K562 (cell line): ENCODE measurements around the gene SKIC2. TPM values are rescaled to one million over a fixed set of nuclear protein-coding genes. Genes with fewer than 3 reads are reported as not detected.

Source experiments
- GTF2A2 ChIP-seq: IDR thresholded peaks from 2 replicates; pipeline ENCODE4 v1.6.1; 2016; ENCODE audit warnings: mild to moderate bottlenecking, missing genetic modification characterization, missing compliant biosample characterization
- GTF2E2 ChIP-seq: fragments of 200-800 bp; sonication (Bioruptor generic); IDR thresholded peaks from 2 replicates; pipeline ENCODE4 v1.6.1; 2016; ENCODE audit warnings: missing genetic modification characterization, missing compliant biosample characterization
- HMG20A ChIP-seq: fragments of 450-650 bp; formaldehyde crosslinking; conservative IDR thresholded peaks from 2 replicates; pipeline ENCODE4 v1.4.0; 2020; ENCODE audit warnings: mild to moderate bottlenecking, mixed read lengths
- KDM1A ChIP-seq, 2 experiments: fragments of 450-650 bp; IDR thresholded peaks; 2 replicates each; pipeline ENCODE4 v1.6.1; 2016; ENCODE audit warnings: mild to moderate bottlenecking in 2 of 2
- MYBL2 ChIP-seq, 2 experiments: fragments of 450-650 bp in 1 of 2; sonication (generic) in 1 of 2; formaldehyde crosslinking in 1 of 2; IDR thresholded peaks; 2 replicates each; pipeline versions ENCODE4 v1.6.1 to v1.8.1; 2017 to 2022; ENCODE audit warnings: borderline replicate concordance in 1 of 2, inconsistent platforms in 1 of 2, low read depth in 1 of 2, mild to moderate bottlenecking in 1 of 2, missing genetic modification reagents in 1 of 2, moderate library complexity in 1 of 2
- NR2C1 ChIP-seq, 2 experiments: fragments of 450-650 bp; IDR thresholded peaks; 2 replicates each; pipeline ENCODE4 v1.6.1; 2017; ENCODE audit warnings: mild to moderate bottlenecking in 2 of 2, antibody characterized with exemption in 1 of 2, inconsistent platforms in 1 of 2, missing compliant biosample characterization in 1 of 2, missing genetic modification characterization in 1 of 2
- SMAD1 ChIP-seq: fragments of 150-350 bp; IDR thresholded peaks from 2 replicates; pipeline ENCODE4 v1.6.1; 2014; ENCODE audit warnings: low read length, low read depth; ENCODE audit not compliant: partially characterized antibody
- SMAD4 ChIP-seq: fragments of 250-450 bp; sonication (Bioruptor Pico); conservative IDR thresholded peaks from 2 replicates; pipeline ENCODE4 v1.8.0; 2021; ENCODE audit warnings: inconsistent platforms, mild to moderate bottlenecking, moderate library complexity
- SOX6 ChIP-seq: fragments of 450-650 bp; IDR thresholded peaks from 2 replicates; pipeline ENCODE4 v1.6.1; 2014; ENCODE audit warnings: mild to moderate bottlenecking
- TCF7 ChIP-seq: sonication (generic); IDR thresholded peaks from 2 replicates; pipeline ENCODE4 v1.6.1; 2016; ENCODE audit warnings: antibody characterized with exemption, borderline replicate concordance
- U2AF1 ChIP-seq: fragments of 200-400 bp; formaldehyde crosslinking; optimal IDR thresholded peaks from 2 replicates; pipeline ENCODE3; 2017; ENCODE audit warnings: mild to moderate bottlenecking, low read depth, low read length, moderate library complexity
- ZFPM2 ChIP-seq: fragments of 250-450 bp; sonication (Bioruptor Pico); IDR thresholded peaks from 2 replicates; pipeline ENCODE4 v1.5.1; 2022; ENCODE audit warnings: mild to moderate bottlenecking
- ZNF12 ChIP-seq: sonication (generic); formaldehyde crosslinking; IDR thresholded peaks from 2 replicates; pipeline ENCODE4 v1.4.0; 2020; ENCODE audit warnings: mild to moderate bottlenecking, missing genetic modification reagents
- ZNF239 ChIP-seq: fragments of 250-450 bp; sonication (Bioruptor Pico); IDR thresholded peaks from 2 replicates; pipeline ENCODE4 v1.4.0; 2020; ENCODE audit warnings: mild to moderate bottlenecking
- ZNF316 ChIP-seq: fragments of 450-650 bp; IDR thresholded peaks from 2 replicates; pipeline ENCODE4 v1.6.1; 2016
- polyA plus RNA-seq, 8 experiments: library from polyadenylated mRNA; depleted of rRNA in 4 of 8; stranded (reverse) in 5 of 8; unstranded in 3 of 8; fragments of >200 nt; fragmentation: Nextera tagmentation in 2 of 8; fragmentation: Illumina TruSeq in 1 of 8; extraction: Ambion mirVana in 2 of 8; extraction: Trizol in 1 of 8; gene quantifications; 2 replicates each; pipeline versions ENCODE4 v1.2.1 to v1.2.3, GENCODE V29; 2011 to 2014; ENCODE audit warnings: inconsistent platforms in 1 of 8, missing spikeins in 1 of 8
- total RNA-seq, 7 experiments: library from RNA; depleted of rRNA in 6 of 7; stranded (reverse); fragments of >200 nt in 6 of 7; fragmentation: Illumina TruSeq in 2 of 7; extraction: Trizol in 2 of 7; gene quantifications; 2 replicates each; pipeline versions ENCODE4 v1.2.1 to v1.2.3, GENCODE V29; 2011 to 2021; ENCODE audit warnings: low replicate concordance in 1 of 7
- TF ChIP-seq, protein P1 (sequence below): sonication (generic); formaldehyde crosslinking; IDR thresholded peaks from 2 replicates; pipeline ENCODE4 v1.8.0; 2023; ENCODE audit warnings: missing genetic modification reagents, mild to moderate bottlenecking, borderline replicate concordance
- TF ChIP-seq, protein P2 (sequence below): sonication (generic); formaldehyde crosslinking; IDR thresholded peaks from 2 replicates; pipeline ENCODE4 v1.8.1; 2022; ENCODE audit warnings: missing genetic modification reagents
- TF ChIP-seq, protein P3 (sequence below): sonication (generic); formaldehyde crosslinking; IDR thresholded peaks from 2 replicates; pipeline ENCODE4 v1.8.0; 2022; ENCODE audit warnings: missing genetic modification reagents, mild to moderate bottlenecking, borderline replicate concordance
- TF ChIP-seq, protein P4 (sequence below): fragments of 450-650 bp; formaldehyde crosslinking; IDR thresholded peaks from 2 replicates; pipeline ENCODE4 v1.4.0; 2022; ENCODE audit warnings: mild to moderate bottlenecking, moderate library complexity

SKIC2 gene
- total and polyA plus RNA-seq, 9 of the 15 experiments (the other 6 are each of a cell fraction or from before 2014, with no cell fraction given): 3.3 to 94.6 (median 38.8) TPM

DNA sequence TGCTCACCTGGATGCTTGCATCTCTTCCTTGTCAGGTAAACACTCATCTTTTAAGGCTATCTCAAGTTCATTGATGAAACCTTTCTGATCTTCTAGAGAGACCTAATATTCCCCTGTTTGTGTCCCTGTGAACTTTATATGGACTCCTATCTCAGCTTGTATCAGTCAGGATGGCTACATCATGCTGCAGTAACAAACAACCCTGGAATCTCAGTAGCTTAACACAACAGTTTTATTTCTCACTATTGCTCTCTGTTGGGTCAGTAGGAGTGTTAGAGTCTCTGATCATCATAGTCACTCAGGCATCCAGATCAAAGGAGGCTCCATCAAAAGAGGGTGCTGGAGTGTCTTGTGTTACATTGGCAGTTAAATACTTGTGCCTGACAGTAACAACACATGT, 43.6 kb upstream of the SKIC2 start (continued):
- TF ChIP-seq NR2C1 (IDR thresholded peaks at IDR 0.05): no peak
- TF ChIP-seq NR2C1 (tag; IDR thresholded peaks at IDR 0.05): no peak
- TF ChIP-seq, protein P1, sequence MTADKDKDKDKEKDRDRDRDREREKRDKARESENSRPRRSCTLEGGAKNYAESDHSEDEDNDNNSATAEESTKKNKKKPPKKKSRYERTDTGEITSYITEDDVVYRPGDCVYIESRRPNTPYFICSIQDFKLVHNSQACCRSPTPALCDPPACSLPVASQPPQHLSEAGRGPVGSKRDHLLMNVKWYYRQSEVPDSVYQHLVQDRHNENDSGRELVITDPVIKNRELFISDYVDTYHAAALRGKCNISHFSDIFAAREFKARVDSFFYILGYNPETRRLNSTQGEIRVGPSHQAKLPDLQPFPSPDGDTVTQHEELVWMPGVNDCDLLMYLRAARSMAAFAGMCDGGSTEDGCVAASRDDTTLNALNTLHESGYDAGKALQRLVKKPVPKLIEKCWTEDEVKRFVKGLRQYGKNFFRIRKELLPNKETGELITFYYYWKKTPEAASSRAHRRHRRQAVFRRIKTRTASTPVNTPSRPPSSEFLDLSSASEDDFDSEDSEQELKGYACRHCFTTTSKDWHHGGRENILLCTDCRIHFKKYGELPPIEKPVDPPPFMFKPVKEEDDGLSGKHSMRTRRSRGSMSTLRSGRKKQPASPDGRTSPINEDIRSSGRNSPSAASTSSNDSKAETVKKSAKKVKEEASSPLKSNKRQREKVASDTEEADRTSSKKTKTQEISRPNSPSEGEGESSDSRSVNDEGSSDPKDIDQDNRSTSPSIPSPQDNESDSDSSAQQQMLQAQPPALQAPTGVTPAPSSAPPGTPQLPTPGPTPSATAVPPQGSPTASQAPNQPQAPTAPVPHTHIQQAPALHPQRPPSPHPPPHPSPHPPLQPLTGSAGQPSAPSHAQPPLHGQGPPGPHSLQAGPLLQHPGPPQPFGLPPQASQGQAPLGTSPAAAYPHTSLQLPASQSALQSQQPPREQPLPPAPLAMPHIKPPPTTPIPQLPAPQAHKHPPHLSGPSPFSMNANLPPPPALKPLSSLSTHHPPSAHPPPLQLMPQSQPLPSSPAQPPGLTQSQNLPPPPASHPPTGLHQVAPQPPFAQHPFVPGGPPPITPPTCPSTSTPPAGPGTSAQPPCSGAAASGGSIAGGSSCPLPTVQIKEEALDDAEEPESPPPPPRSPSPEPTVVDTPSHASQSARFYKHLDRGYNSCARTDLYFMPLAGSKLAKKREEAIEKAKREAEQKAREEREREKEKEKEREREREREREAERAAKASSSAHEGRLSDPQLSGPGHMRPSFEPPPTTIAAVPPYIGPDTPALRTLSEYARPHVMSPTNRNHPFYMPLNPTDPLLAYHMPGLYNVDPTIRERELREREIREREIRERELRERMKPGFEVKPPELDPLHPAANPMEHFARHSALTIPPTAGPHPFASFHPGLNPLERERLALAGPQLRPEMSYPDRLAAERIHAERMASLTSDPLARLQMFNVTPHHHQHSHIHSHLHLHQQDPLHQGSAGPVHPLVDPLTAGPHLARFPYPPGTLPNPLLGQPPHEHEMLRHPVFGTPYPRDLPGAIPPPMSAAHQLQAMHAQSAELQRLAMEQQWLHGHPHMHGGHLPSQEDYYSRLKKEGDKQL (CRISPR knock-in tag): no peak
- no peak for TF ChIP-seq GTF2E2 (tag)
- TF ChIP-seq ZNF12 (CRISPR knock-in tag): peak; percentile 95
- TF ChIP-seq GTF2A2 (tag): no peak
- TF ChIP-seq ZFPM2 (CRISPR knock-in tag): no peak
- TF ChIP-seq SMAD4 (CRISPR knock-in tag): no peak
- TF ChIP-seq SMAD1: no peak
- no peak for TF ChIP-seq U2AF1
- 0 out of 4 replicates have a peak, but pooled peaks of 1 of the 2 experiments have one; percentile 31 for TF ChIP-seq KDM1A (IDR thresholded peaks at IDR 0.05)
- TF ChIP-seq ZNF239 (CRISPR knock-in tag): no peak
- TF ChIP-seq, protein P2, sequence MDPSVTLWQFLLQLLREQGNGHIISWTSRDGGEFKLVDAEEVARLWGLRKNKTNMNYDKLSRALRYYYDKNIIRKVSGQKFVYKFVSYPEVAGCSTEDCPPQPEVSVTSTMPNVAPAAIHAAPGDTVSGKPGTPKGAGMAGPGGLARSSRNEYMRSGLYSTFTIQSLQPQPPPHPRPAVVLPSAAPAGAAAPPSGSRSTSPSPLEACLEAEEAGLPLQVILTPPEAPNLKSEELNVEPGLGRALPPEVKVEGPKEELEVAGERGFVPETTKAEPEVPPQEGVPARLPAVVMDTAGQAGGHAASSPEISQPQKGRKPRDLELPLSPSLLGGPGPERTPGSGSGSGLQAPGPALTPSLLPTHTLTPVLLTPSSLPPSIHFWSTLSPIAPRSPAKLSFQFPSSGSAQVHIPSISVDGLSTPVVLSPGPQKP: no peak
- TF ChIP-seq SOX6: no peak
- TF ChIP-seq, protein P3, sequence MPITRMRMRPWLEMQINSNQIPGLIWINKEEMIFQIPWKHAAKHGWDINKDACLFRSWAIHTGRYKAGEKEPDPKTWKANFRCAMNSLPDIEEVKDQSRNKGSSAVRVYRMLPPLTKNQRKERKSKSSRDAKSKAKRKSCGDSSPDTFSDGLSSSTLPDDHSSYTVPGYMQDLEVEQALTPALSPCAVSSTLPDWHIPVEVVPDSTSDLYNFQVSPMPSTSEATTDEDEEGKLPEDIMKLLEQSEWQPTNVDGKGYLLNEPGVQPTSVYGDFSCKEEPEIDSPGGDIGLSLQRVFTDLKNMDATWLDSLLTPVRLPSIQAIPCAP (CRISPR knock-in tag): no peak
- TF ChIP-seq MYBL2 (IDR thresholded peaks at IDR 0.05; ENCODE audit: low read depth): no peak
- TF ChIP-seq MYBL2 (CRISPR knock-in tag; IDR thresholded peaks at IDR 0.05; ENCODE audit: borderline replicate concordance): no peak
- TF ChIP-seq TCF7: no peak
- TF ChIP-seq ZNF316: no peak
- TF ChIP-seq, protein P4, sequence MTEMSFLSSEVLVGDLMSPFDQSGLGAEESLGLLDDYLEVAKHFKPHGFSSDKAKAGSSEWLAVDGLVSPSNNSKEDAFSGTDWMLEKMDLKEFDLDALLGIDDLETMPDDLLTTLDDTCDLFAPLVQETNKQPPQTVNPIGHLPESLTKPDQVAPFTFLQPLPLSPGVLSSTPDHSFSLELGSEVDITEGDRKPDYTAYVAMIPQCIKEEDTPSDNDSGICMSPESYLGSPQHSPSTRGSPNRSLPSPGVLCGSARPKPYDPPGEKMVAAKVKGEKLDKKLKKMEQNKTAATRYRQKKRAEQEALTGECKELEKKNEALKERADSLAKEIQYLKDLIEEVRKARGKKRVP (CRISPR knock-in tag): no peak
- TF ChIP-seq HMG20A: no peak
